ENCODE measurements around the gene SLC2A11. TPM values are rescaled to one million over a fixed set of nuclear protein-coding genes. Genes with fewer than 3 reads are reported as not detected.

The SLC2A11 gene
- polyA plus RNA-seq, 2 of the 4 experiments (the other 2 are of a cell fraction): 5.6 to 12.4 TPM

DNA sequence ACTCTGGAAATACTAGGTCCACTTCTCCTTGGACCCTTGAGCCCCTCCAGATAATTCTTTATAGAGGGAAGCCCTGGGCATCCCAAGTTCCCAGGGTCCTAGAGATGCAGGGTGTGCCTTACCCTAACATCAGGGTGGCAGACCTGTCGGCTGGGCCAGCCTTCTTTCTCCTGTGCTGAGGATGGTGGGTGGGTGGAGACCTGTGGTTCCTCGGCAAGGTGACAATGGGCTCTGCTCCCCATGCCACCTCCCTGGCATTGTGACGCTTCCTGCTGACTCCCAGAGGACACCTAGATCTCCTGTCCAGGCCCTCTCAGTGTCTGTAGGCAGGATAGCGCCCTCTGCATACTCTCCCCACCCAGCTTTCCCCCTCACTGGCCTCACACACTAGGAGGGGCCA lies 15.1 kb upstream of the SLC2A11 start (continued):
- TF ChIP-seq ESRRA (IDR thresholded peaks at IDR 0.05; ENCODE audit: borderline replicate concordance, low read length): no peak

DNA sequence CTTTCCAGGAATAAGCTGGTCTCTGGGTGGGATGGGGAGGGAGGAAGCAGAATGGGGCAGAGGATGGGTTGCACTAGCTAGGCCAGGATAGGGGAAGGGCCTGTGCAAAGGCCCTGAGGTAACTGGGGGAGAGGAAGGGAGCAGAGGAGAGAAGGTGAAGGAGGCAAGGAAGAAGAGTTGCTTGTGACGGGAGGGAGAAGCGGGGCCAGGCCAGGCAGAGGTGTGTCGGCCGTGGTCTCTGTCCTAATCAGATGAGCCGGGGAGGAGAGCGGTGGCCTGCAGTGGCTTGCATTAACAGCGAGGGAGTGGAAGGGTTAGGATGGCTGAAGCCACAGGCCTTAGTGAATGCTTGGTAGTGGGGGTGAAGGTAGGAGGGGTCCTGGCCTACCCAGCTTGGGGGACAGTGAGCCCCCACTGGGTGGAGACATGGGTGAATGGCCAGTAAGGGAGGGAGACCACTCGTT lies 12.9 kb upstream of the SLC2A11 start:
- 77% methylated on average over 8 of the region's 8 CpGs for WGBS (ENCODE audit: missing lambda C conversion rate)

DNA sequence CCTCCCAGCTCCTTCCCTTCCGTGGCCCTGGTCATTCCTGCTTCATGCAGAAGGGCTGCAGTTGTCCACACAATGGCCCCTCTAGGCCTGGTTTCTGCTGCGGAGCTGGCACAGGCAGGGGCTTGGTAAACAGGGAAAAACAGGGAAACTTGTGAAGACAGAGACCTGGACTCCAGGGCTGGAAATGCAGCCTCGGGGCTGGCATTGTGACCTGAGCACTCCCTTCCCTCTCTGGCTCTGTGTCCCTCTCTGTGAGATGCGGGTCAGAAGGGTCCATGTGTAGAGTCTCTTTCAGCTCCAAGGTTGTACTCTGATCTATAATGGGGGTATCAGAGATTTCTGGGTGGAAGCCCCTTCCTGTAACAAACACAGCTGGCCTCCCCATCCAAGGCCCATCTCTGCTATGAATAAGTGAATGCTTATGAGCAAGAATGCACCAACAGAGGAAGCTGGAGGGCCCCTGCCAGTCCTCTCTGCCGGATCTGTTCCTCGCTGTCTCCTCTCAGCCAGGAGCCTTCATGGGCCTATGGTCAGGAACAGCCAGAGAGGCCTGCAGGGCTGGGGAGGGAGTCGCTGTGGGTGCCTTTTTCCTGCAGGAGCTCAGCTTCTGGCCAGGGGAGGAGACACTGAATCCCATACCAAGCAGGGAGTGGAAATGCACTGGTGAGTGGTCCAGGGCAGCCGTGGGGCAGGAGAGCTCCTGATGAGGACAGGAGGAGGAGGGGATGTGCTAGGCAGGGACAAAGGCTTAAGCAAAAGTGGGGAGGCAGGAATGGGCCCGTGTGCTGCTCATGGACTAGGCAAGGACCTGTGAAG lies 12.2 kb upstream of the SLC2A11 start:
- Histone ChIP-seq H3K27ac (no peak overlapping the region), H3K4me3 (no peak overlapping the region), H3K4me2 (no peak overlapping the region), H3K9me3 (no peaks in the 10 kb centered on the region), H3K4me1 (no peaks in the 10 kb centered on the region)
- CTCF ChIA-PET: interaction anchor here (0.6 to 8.7 kb wide), 6 partner anchors 16 to 75 kb away, joined by 3 to 175 read pairs (median 4); partner anchors contain the start of genes C22orf15, CHCHD10, MIF and MMP11
- TF ChIP-seq POLR2A (IDR thresholded peaks at IDR 0.05; ENCODE audit: low read length) (no peak), HDAC2 (IDR thresholded peaks at IDR 0.05) (no peak), NFE2L2 (conservative IDR thresholded peaks at IDR 0.05; ENCODE audit: low read length) (no peak), FOXS1 (CRISPR knock-in tag; IDR thresholded peaks at IDR 0.05) (no peak), SMC3 (IDR thresholded peaks at IDR 0.05) (no peak), CBX2 (IDR thresholded peaks at IDR 0.05; ENCODE audit: borderline replicate concordance, low read depth) (no peak)
- TF ChIP-seq, protein P1, sequence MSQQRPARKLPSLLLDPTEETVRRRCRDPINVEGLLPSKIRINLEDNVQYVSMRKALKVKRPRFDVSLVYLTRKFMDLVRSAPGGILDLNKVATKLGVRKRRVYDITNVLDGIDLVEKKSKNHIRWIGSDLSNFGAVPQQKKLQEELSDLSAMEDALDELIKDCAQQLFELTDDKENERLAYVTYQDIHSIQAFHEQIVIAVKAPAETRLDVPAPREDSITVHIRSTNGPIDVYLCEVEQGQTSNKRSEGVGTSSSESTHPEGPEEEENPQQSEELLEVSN (IDR thresholded peaks at IDR 0.05; ENCODE audit: borderline replicate concordance, low read depth): no peak
- ATAC-seq (no peak), FAIRE-seq (no peak), DNase-seq (ENCODE audit: low read depth in 1 of 2, low spot score in 1 of 2) (no peak)
- 65% methylated on average over 7 of the region's 9 CpGs for WGBS (ENCODE audit: missing lambda C conversion rate)
- POLR2A ChIA-PET: interaction anchor here (0.6 to 1.3 kb wide), 2 partner anchors 12 to 50 kb away, joined by 3 to 4 read pairs; partner anchors contain the start of gene SLC2A11

More for the DNA sequence above, 12.9 kb upstream of the SLC2A11 start:
- FAIRE-seq (no peak), DNase-seq (ENCODE audit: low read depth in 1 of 2, low spot score in 1 of 2) (no peak), ATAC-seq (no peak)
- ChIA-PET POLR2A (interaction anchor here (0.6 to 1.3 kb wide), 2 partner anchors 13 to 162 kb away, joined by 4 to 5 read pairs; partner anchors contain the start of gene SLC2A11), CTCF (interaction anchor here (1.2 to 8.7 kb wide), 3 partner anchors 17 to 74 kb away, joined by 3 to 175 read pairs (median 8); partner anchors contain the start of genes C22orf15, CHCHD10, MIF and MMP11)
- Histone ChIP-seq H3K27ac (no peak overlapping the region), H3K4me2 (no peak overlapping the region), H3K4me3 (no peak overlapping the region), H3K4me1 (no peaks in the 10 kb centered on the region), H3K9me3 (no peaks in the 10 kb centered on the region)
- TF ChIP-seq ESRRA (IDR thresholded peaks at IDR 0.05; ENCODE audit: borderline replicate concordance, low read length): no peak

DNA sequence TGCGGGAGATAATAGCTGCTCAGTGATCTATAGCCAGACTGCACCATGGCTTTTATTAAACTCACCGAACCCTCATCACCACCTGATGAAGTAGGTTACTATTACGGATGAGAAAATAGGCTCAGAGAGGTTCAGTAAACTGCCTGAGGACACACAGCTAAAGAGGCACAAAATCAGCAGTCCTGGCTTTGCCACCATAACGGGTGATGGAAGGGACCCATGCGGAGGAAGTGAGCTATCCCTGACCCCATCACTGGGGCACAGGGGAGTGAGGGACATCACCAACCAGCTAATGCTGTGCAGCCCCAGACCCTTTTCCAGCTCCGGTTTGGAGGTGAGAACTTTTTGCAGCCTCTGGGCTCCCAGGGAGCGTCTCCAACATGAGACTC lies 11.6 kb upstream of the SLC2A11 start:
- CTCF ChIA-PET: interaction anchor here (0.7 to 8.7 kb wide), 5 partner anchors 11 to 75 kb away, joined by 3 to 175 read pairs (median 5); partner anchors contain the start of genes C22orf15, CHCHD10, MIF and MMP11

DNA sequence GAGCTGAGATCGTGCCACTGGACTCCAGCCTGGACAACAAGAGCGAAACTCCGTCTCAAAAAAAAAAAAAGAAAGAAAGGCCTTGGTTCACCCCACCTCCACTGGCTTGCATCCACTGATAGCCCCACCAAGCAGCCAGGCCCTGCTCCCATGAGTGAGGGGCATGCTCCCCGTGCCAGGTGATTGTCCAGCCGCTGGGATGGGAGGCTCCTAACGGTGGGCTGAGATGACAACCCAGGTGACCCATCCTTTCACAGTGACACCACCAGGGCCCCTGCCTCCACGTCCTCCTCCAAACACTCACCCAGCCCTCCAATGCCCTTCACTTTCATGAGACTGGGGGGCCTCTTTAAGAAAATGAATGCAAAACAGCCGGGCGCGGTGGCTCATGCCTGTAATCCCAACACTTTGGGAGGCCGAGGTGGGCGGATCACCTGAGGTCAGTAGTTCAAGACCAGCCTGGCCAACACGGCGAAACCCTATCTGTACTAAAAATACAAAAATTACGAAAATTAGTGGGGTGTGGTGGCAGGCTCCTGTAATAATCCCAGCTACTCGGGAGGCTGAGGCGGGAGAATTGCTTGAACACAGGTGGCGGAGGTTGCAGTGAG lies 10.3 kb upstream of the SLC2A11 start:
- H3K9me3 ChIP-seq: no peaks in the 10 kb centered on the region
- no peak overlapping the region for H3K27ac ChIP-seq
- no peak overlapping the region for H3K4me2 ChIP-seq
- no peaks in the 10 kb centered on the region for H3K4me1 ChIP-seq
- POLR2A ChIA-PET: no interaction called here
- 86% methylated on average over 16 of the region's 18 CpGs for WGBS (ENCODE audit: missing lambda C conversion rate)
- ATAC-seq (no peak), FAIRE-seq (no peak), DNase-seq (ENCODE audit: low read depth in 1 of 2, low spot score in 1 of 2) (no peak)
- no peak for TF ChIP-seq SMC3 (IDR thresholded peaks at IDR 0.05)
- TF ChIP-seq FOSB (CRISPR knock-in tag; IDR thresholded peaks at IDR 0.05): no peak
- TF ChIP-seq, protein P2, sequence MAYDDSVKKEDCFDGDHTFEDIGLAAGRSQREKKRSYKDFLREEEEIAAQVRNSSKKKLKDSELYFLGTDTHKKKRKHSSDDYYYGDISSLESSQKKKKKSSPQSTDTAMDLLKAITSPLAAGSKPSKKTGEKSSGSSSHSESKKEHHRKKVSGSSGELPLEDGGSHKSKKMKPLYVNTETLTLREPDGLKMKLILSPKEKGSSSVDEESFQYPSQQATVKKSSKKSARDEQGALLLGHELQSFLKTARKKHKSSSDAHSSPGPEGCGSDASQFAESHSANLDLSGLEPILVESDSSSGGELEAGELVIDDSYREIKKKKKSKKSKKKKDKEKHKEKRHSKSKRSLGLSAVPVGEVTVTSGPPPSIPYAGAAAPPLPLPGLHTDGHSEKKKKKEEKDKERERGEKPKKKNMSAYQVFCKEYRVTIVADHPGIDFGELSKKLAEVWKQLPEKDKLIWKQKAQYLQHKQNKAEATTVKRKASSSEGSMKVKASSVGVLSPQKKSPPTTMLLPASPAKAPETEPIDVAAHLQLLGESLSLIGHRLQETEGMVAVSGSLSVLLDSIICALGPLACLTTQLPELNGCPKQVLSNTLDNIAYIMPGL (CRISPR knock-in tag; IDR thresholded peaks at IDR 0.05; ENCODE audit: borderline replicate concordance): no peak
- no peak for TF ChIP-seq POLR2AphosphoS2 (conservative IDR thresholded peaks at IDR 0.05; ENCODE audit: low read length)
- TF ChIP-seq HEYL (CRISPR knock-in tag; IDR thresholded peaks at IDR 0.05): no peak
- CTCF ChIA-PET: interaction anchor here (0.9 to 8.7 kb wide), 5 partner anchors 17 to 306 kb away, joined by 4 to 175 read pairs (median 18); partner anchors contain the start of genes C22orf15, CHCHD10 and MMP11
- H3K4me3 ChIP-seq: no peak overlapping the region

More for the DNA sequence above, 11.6 kb upstream of the SLC2A11 start:
- Histone ChIP-seq H3K4me3 (no peak overlapping the region), H3K4me1 (no peaks in the 10 kb centered on the region), H3K4me2 (no peak overlapping the region), H3K27ac (no peak overlapping the region), H3K9me3 (no peaks in the 10 kb centered on the region)
- FAIRE-seq (no peak), DNase-seq (ENCODE audit: low read depth in 1 of 2, low spot score in 1 of 2) (no peak), ATAC-seq (no peak)
- 84% methylated on average over 6 of the region's 7 CpGs for WGBS (ENCODE audit: missing lambda C conversion rate)
- POLR2A ChIA-PET: no interaction called here
- TF ChIP-seq NR3C1 (IDR thresholded peaks at IDR 0.05): no peak
- TF ChIP-seq PHF8 (IDR thresholded peaks at IDR 0.05; ENCODE audit: borderline replicate concordance, low read depth): no peak
- TF ChIP-seq, protein P3, sequence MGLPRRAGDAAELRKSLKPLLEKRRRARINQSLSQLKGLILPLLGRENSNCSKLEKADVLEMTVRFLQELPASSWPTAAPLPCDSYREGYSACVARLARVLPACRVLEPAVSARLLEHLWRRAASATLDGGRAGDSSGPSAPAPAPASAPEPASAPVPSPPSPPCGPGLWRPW (IDR thresholded peaks at IDR 0.05): no peak
- no peak for TF ChIP-seq KDM5A (IDR thresholded peaks at IDR 0.05)
- no peak for TF ChIP-seq MAFK (IDR thresholded peaks at IDR 0.05; ENCODE audit: partially characterized antibody)
- TF ChIP-seq HOXB5 (CRISPR knock-in tag; IDR thresholded peaks at IDR 0.05): no peak
- TF ChIP-seq, protein P1 (IDR thresholded peaks at IDR 0.05; ENCODE audit: borderline replicate concordance, low read depth): no peak
- no peak for TF ChIP-seq NFE2L2 (conservative IDR thresholded peaks at IDR 0.05; ENCODE audit: low read length)
- TF ChIP-seq ZNF302 (CRISPR knock-in tag; IDR thresholded peaks at IDR 0.05): no peak
- no peak for TF ChIP-seq CBX8 (IDR thresholded peaks at IDR 0.05)

Measured in A549 (cell line).